ENCODE results near the gene S100A2.
"Not testable (repeated sequence)": the region's sequence is repeated elsewhere in the genome, so short reads cannot be mapped to it uniquely, and the experiment has no call there.

S100A2 gene

GRCh38 chr1:153608742-153609584 lies 43.3 kb upstream of the S100A2 start:
- Histone ChIP-seq H3K27ac (ENCODE audit: low read length) (no peak overlapping the region), H3K36me3 (ENCODE audit: insufficient read depth, low read depth, low read length) (no peaks in the 10 kb centered on the region), H3K4me1 (ENCODE audit: insufficient read depth, low read length) (peaks cover 27% of the 10 kb centered on the region), H3K4me3 (ENCODE audit: low read length) (peak overlapping the region; percentile 13; the same call in 1 of the 2 replicates), H3K27me3 (ENCODE audit: insufficient read depth, low read length) (no peaks in the 10 kb centered on the region), H3K9me3 (ENCODE audit: insufficient read depth, low read depth, low read length) (no peaks in the 10 kb centered on the region), H3K9ac (ENCODE audit: low read depth, low read length) (peak overlapping the region; percentile 10; the same call in 1 of the 2 replicates)

- peaks cover 24% of the 10 kb centered on the region for H3K4me1 ChIP-seq (ENCODE audit: insufficient read depth, low read length)
- no peak overlapping the region for H3K27ac ChIP-seq (ENCODE audit: low read length)
- no peak overlapping the region for H3K4me3 ChIP-seq (ENCODE audit: low read length)
- no peaks in the 10 kb centered on the region for H3K27me3 ChIP-seq (ENCODE audit: insufficient read depth, low read length)
- H3K9ac ChIP-seq (ENCODE audit: low read depth, low read length), result peak overlapping the region; percentile 10; the same call in 1 of the 2 replicates
- H3K9me3 ChIP-seq (ENCODE audit: insufficient read depth, low read depth, low read length), result no peaks in the 10 kb centered on the region
- H3K36me3 ChIP-seq (ENCODE audit: insufficient read depth, low read depth, low read length), result no peaks in the 10 kb centered on the region
Observed at GRCh38 chr1:153608089-153608682, 42.5 kb upstream of the S100A2 start.

GRCh38 chr1:153607381-153607780 lies 41.7 kb upstream of the S100A2 start:
- H3K9me3 ChIP-seq (ENCODE audit: insufficient read depth, low read depth, low read length), result no peaks in the 10 kb centered on the region
- H3K36me3 ChIP-seq (ENCODE audit: insufficient read depth, low read depth, low read length), result no peaks in the 10 kb centered on the region
- peaks cover 20% of the 10 kb centered on the region for H3K4me1 ChIP-seq (ENCODE audit: insufficient read depth, low read length)
- no peaks in the 10 kb centered on the region for H3K27me3 ChIP-seq (ENCODE audit: insufficient read depth, low read length)
- H3K9ac ChIP-seq (ENCODE audit: low read depth, low read length), result no peak overlapping the region
- H3K4me3 ChIP-seq (ENCODE audit: low read length), result no peak overlapping the region
- H3K27ac ChIP-seq (ENCODE audit: low read length), result no peak overlapping the region

- no peak overlapping the region for H3K27ac ChIP-seq (ENCODE audit: low read length)
- no peaks in the 10 kb centered on the region for H3K36me3 ChIP-seq (ENCODE audit: insufficient read depth, low read depth, low read length)
- no peak overlapping the region for H3K9ac ChIP-seq (ENCODE audit: low read depth, low read length)
- peaks cover 18% of the 10 kb centered on the region for H3K4me1 ChIP-seq (ENCODE audit: insufficient read depth, low read length)
- H3K27me3 ChIP-seq (ENCODE audit: insufficient read depth, low read length), result no peaks in the 10 kb centered on the region
- H3K4me3 ChIP-seq (ENCODE audit: low read length), result no peak overlapping the region
- no peaks in the 10 kb centered on the region for H3K9me3 ChIP-seq (ENCODE audit: insufficient read depth, low read depth, low read length)
Observed at GRCh38 chr1:153606194-153606593, 40.5 kb upstream of the S100A2 start.

GRCh38 chr1:153602749-153603148 lies 37.1 kb upstream of the S100A2 start:
- no peaks in the 10 kb centered on the region for H3K27me3 ChIP-seq (ENCODE audit: insufficient read depth, low read length)
- peaks cover 8% of the 10 kb centered on the region; the same call in 1 of the 2 replicates for H3K4me1 ChIP-seq (ENCODE audit: insufficient read depth, low read length)
- no peak overlapping the region for H3K27ac ChIP-seq (ENCODE audit: low read length)
- H3K36me3 ChIP-seq (ENCODE audit: insufficient read depth, low read depth, low read length), result no peaks in the 10 kb centered on the region
- H3K4me3 ChIP-seq (ENCODE audit: low read length), result no peak overlapping the region
- no peak overlapping the region for H3K9ac ChIP-seq (ENCODE audit: low read depth, low read length)
- no peaks in the 10 kb centered on the region for H3K9me3 ChIP-seq (ENCODE audit: insufficient read depth, low read depth, low read length)

- Histone ChIP-seq H3K27ac (ENCODE audit: low read length) (no peak overlapping the region), H3K9ac (ENCODE audit: low read depth, low read length) (no peak overlapping the region), H3K4me1 (ENCODE audit: insufficient read depth, low read length) (peaks cover 8% of the 10 kb centered on the region; the same call in 1 of the 2 replicates)
Observed at GRCh38 chr1:153599847-153600246, 34.2 kb upstream of the S100A2 start.

GRCh38 chr1:153598309-153599172 lies 32.9 kb upstream of the S100A2 start:
- H3K27me3 ChIP-seq (ENCODE audit: insufficient read depth, low read length), result no peaks in the 10 kb centered on the region
- no peaks in the 10 kb centered on the region for H3K36me3 ChIP-seq (ENCODE audit: insufficient read depth, low read depth, low read length)
- H3K9ac ChIP-seq (ENCODE audit: low read depth, low read length), result no peak overlapping the region
- no peak overlapping the region for H3K4me3 ChIP-seq (ENCODE audit: low read length)
- peaks cover 8% of the 10 kb centered on the region; the same call in 1 of the 2 replicates for H3K4me1 ChIP-seq (ENCODE audit: insufficient read depth, low read length)
- H3K9me3 ChIP-seq (ENCODE audit: insufficient read depth, low read depth, low read length), result no peaks in the 10 kb centered on the region
- H3K27ac ChIP-seq (ENCODE audit: low read length), result no peak overlapping the region

More at GRCh38 chr1:153599847-153600246, 34.2 kb upstream of the S100A2 start:
- Histone ChIP-seq H3K9me3 (ENCODE audit: insufficient read depth, low read depth, low read length) (no peaks in the 10 kb centered on the region), H3K27me3 (ENCODE audit: insufficient read depth, low read length) (no peaks in the 10 kb centered on the region), H3K36me3 (ENCODE audit: insufficient read depth, low read depth, low read length) (no peaks in the 10 kb centered on the region), H3K4me3 (ENCODE audit: low read length) (no peak overlapping the region)

- H3K4me1 ChIP-seq (ENCODE audit: insufficient read depth, low read length), result peaks cover 8% of the 10 kb centered on the region; the same call in 1 of the 2 replicates
- H3K27me3 ChIP-seq (ENCODE audit: insufficient read depth, low read length), result no peaks in the 10 kb centered on the region
- no peak overlapping the region for H3K9ac ChIP-seq (ENCODE audit: low read depth, low read length)
- H3K27ac ChIP-seq (ENCODE audit: low read length), result no peak overlapping the region
- no peaks in the 10 kb centered on the region for H3K9me3 ChIP-seq (ENCODE audit: insufficient read depth, low read depth, low read length)
- no peak overlapping the region for H3K4me3 ChIP-seq (ENCODE audit: low read length)
- no peaks in the 10 kb centered on the region for H3K36me3 ChIP-seq (ENCODE audit: insufficient read depth, low read depth, low read length)
Observed at GRCh38 chr1:153597206-153597605, 31.6 kb upstream of the S100A2 start.

- Histone ChIP-seq H3K9me3 (ENCODE audit: insufficient read depth, low read depth, low read length) (no peaks in the 10 kb centered on the region), H3K9ac (ENCODE audit: low read depth, low read length) (no peak overlapping the region), H3K4me3 (ENCODE audit: low read length) (no peak overlapping the region), H3K36me3 (ENCODE audit: insufficient read depth, low read depth, low read length) (no peaks in the 10 kb centered on the region), H3K27ac (ENCODE audit: low read length) (no peak overlapping the region), H3K4me1 (ENCODE audit: insufficient read depth, low read length) (no peaks in the 10 kb centered on the region), H3K27me3 (ENCODE audit: insufficient read depth, low read length) (no peaks in the 10 kb centered on the region)
Observed at GRCh38 chr1:153592748-153593147, 27.1 kb upstream of the S100A2 start.

- H3K4me1 ChIP-seq (ENCODE audit: insufficient read depth, low read length), result no peaks in the 10 kb centered on the region
- no peak overlapping the region for H3K9ac ChIP-seq (ENCODE audit: low read depth, low read length)
- H3K4me3 ChIP-seq (ENCODE audit: low read length), result no peak overlapping the region
- no peaks in the 10 kb centered on the region for H3K27me3 ChIP-seq (ENCODE audit: insufficient read depth, low read length)
- H3K36me3 ChIP-seq (ENCODE audit: insufficient read depth, low read depth, low read length), result no peaks in the 10 kb centered on the region
- no peaks in the 10 kb centered on the region for H3K9me3 ChIP-seq (ENCODE audit: insufficient read depth, low read depth, low read length)
- H3K27ac ChIP-seq (ENCODE audit: low read length), result no peak overlapping the region
Observed at GRCh38 chr1:153588482-153588881, 22.8 kb upstream of the S100A2 start.

GRCh38 chr1:153588033-153588432 lies 22.4 kb upstream of the S100A2 start:
- H3K27me3 ChIP-seq (ENCODE audit: insufficient read depth, low read length); H3K9ac ChIP-seq (ENCODE audit: low read depth, low read length); H3K9me3 ChIP-seq (ENCODE audit: insufficient read depth, low read depth, low read length); H3K36me3 ChIP-seq (ENCODE audit: insufficient read depth, low read depth, low read length); H3K27ac ChIP-seq (ENCODE audit: low read length); H3K4me3 ChIP-seq (ENCODE audit: low read length); H3K4me1 ChIP-seq (ENCODE audit: insufficient read depth, low read length): not testable (repeated sequence)

Measured in iPS-20b (cell line).